H54 (cell line): ENCODE results near the gene COQ8A.
"Not testable (repeated sequence)": the region's sequence is repeated elsewhere in the genome, so short reads cannot be mapped to it uniquely, and the experiment has no call there.

Source experiments
- DNase-seq: peaks from one replicate; pipeline ENCODE4 v3.0.0; 2011; ENCODE audit warnings: low spot score, mixed read lengths; ENCODE audit not compliant: insufficient read length
- FAIRE-seq: peaks from 3 replicates; lab custom pipeline; 2011; peaks lifted over from hg19 to GRCh38; lab: Jason Lieb, UNC
- POLR2A ChIP-seq: IDR thresholded peaks from 2 replicates; pipeline ENCODE4 v1.6.1; 2011; ENCODE audit warnings: low read depth, mild to moderate bottlenecking, low read length

COQ8A gene

DNA sequence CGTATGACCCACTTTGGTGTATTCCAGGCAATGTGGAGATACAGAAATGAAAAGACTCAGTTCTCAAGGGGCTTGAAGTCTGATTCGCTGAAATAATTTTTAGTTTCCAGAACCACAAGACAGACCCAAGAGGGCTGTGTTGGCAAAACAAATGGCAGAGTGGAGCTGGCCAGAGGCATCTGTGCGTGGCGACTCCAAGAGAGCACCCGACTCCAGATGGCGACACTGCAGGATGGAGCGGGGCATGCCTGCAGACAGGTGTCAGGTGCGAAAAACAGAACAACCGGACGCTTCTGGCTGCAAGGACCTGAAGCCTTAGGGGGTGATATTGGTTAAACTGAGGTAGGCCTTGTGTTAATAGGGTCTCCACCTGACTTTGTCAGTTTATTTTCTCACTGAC lies 31.7 kb upstream of the COQ8A start:
- FAIRE-seq (no peak), DNase-seq (no peak)
- no peak for TF ChIP-seq POLR2A

DNA sequence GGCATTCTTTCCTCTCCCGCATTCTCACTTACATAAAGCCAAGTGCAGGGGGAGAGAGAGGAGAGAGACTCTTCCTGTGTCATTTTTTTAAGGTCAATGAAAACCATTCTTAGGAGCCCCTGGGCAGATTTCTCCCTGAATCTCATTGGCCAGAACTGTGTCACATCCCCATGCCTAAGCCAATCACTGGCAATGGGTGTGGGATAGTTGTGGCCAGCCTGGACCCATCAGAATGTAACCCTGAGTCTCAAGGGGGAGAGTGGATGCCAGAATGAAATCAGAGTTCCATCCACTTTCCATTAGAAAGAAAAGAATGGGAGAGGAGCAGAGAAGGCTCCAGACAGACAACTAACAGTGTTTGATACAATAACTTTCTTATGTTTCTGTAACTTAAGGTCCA lies 31.2 kb upstream of the COQ8A start:
- DNase-seq (no peak), FAIRE-seq (no peak)
- TF ChIP-seq POLR2A, result no peak

DNA sequence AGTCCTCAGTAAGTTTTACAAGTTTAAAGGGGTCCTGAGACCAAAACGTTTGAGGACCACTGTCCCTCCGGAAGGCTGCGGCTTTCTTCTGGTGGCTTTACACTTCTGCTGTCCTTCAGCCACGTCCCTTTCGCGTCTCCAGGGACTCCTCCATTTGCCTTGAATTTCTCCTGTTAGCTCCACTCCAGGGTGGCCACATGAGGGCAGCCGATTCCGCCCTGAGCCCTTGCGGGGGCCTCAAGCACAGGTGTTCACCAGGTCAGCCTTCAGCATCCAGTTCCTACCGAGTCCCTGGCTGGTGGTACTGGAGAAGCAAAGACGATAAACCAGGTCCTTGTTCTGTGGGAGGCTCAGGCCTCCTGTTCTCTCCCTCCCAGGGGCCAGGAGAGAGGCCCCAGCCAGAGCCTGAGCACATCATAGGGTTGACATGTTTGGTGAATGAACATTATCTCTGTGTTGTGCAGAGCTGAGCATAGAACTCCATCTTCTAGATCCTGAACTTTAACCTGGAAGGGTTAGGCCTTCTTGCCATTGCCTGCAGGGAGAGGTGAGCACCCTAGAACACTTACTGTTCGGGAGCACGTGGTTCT lies 27.4 kb upstream of the COQ8A start:
- no peak for TF ChIP-seq POLR2A
- DNase-seq (no peak), FAIRE-seq (no peak)

DNA sequence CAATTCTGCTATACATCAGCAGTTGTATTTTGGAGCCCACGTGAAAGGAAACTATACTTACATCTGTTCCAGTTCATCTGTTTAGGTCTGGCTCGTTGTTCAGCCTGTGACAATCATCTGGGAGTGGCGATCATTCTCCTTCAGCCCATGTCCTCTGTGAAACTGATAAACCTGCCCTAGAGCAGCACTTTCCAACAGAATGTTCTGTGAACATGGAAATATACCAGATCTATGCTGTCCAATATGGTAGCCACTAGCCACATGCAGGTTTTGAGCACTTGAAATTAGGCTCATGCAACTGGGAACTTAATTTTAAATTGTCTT lies 24.5 kb upstream of the COQ8A start:
- no peak for DNase-seq
- TF ChIP-seq POLR2A, result no peak
- FAIRE-seq, result no peak

DNA sequence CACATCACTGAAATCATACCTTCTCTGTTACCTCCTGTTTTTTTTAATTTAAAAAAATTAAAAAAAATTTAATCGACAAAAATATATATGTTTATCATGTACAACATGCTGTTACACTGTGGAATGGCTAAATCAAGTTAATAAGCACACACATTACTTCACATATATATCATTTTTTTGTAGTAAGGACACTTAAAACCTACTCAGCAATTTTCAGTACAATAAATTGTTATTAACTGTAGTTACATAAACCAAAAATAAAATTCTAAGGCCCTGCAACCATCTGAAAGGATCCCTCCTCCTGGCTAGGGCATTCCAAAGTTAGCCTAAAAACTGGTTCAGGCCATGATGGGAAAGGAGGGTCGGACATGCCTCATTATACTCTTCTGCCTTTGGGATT lies 23.6 kb upstream of the COQ8A start:
- FAIRE-seq, result no peak

DNA sequence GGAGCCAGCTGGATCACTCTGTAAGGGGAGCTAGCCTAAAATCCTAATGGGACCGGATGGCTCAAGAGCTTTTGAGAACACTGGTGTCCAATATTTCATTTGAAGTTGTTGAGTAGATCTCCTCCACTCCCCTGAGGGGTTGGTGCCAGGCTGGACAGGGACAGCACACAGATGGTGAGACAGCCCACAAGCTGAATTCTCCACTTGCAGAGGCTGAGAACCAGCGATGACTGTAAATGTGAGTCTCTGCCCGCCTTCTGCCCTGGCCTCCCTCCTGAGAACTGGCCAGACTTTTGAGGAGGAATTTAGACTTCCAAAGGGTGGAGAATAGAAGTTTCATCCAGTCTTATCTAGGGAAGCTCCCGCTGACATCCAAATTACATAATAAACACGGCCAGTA lies 20.5 kb upstream of the COQ8A start:
- TF ChIP-seq POLR2A, result no peak
- FAIRE-seq (no peak), DNase-seq (no peak)

More for the DNA sequence above, 23.6 kb upstream of the COQ8A start:
- DNase-seq, result no peak
- no peak for TF ChIP-seq POLR2A

DNA sequence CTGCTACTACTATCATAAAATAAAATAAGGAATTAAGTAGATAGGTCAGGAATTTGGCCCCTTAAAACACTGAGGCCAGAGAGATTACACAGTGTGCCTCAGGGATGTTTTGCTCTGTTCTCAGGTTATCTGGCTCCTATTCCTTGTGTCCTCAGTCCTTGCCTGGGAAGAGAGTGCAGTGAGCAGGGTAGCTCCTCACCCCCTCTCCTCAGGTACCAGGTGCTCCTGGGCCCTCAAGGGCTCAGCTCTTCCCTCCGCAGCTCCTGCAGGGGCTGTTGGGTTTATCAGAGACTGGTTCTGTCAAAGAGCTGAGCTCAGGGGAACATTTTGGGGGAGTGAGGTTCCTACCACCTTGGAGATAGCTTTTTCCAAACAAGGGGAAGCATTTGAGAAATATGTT lies 20.1 kb upstream of the COQ8A start:
- no peak for FAIRE-seq
- no peak for DNase-seq
- TF ChIP-seq POLR2A, result no peak

DNA sequence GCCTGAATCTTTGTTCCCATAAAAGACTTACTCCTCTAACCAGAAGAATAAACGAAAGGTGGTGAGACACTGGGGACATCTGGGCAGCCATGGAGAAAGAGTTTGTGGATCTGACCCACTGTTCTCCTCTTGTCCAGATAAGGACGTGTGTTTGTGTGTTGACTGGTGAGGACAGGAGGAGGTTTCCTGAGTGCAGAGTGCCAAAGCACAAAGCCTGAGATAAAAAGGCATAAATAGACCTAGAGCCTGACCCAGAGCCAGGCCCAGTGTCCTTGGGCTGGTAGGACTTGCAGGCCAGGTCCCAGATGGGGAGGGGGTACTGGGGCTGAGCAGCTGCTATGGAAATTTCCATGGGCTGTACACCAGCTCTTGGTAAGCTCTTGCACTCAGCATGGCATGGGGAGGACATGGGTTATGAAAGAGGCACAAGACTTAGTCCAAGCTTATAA lies 19.6 kb upstream of the COQ8A start:
- TF ChIP-seq POLR2A, result no peak
- FAIRE-seq (no peak), DNase-seq (no peak)

DNA sequence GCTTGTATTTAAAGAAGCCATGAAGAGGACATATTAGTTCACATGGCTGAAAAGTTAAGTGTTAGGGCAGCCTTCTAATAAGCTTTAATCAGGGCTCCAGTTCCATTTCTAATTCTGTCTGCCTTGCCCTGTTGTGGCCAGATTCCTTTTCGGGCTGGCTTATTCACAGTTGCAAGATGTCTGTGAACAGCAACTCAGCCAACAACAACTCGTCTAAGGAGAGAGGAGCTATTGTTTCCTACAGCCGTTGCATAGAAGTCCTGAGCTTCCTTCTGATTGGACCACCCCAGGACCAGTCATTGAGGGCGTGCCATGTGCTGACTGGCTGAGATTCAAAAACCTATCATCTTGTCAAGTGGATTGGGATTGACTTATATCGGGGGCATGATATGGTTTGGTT lies 18.6 kb upstream of the COQ8A start:
- TF ChIP-seq POLR2A, result no peak
- FAIRE-seq, result no peak
- no peak for DNase-seq

DNA sequence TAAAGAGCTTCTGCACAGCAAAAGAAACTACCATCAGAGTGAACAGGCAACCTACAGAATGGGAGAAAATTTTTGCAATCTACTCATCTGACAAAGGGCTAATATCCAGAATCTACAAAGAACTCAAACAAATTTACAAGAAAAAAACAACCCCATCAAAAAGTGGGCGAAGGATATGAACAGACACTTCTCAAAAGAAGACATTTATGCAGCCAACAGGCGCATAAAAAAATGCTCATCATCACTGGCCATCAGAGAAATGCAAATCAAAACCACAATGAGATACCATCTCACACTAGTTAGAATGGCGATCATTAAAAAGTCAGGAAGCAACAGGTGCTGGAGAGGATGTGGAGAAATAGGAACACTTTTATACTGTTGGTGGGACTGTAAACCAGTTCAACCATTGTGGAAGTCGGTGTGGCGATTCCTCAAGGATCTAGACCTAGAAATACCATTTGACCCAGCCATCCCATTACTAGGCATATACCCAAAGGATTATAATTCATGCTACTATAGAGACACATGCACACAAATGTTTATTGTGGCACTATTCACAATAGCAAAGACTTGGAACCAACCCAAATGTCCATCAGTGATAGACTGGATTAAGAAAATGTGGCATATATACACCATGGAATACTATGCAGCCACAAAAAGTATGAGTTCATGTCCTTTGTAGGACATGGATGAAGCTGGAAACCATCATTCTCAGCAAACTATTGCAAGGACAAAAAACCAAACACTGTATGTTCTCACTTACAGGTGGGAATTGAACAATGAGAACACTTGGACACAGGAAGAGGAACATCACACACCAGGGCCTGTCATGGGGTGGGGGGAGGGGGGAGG lies 10.6 kb upstream of the COQ8A start:
- FAIRE-seq, result not testable (repeated sequence)

DNA sequence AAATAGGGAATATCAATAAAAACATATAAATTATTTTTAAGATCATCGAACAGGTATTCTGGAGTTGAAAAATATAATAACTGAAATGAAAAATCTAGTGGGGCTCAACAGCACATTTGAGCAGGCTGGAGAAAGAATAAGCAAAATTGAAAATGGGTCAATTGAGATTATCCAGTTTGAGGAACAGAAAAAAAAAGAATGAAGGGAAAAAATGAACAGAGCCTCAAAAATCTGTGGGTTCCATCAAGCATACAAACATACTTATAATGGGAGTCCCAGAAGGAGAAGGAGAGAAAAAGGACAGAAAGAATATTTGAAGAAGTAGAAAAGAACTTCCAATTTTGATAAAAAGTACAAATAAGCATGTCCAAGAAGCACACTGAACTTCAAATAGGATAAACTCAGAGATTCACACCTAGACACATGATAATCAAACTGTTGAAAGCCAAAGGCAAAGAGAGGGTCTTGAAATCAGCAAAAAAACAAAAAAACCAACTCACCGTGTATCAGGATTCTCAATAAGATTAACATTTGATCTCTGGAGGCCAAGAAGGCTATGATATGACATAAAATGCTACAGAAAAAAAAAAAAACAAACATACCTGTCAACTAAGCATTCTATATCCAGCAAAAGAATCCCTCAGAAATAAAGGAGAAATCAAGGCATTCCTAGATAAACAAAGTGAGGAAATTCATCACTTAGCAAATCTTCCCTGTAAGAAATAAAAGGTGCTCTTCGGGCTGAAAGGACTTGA lies 5.4 kb upstream of the COQ8A start:
- DNase-seq, result no peak
- no peak for TF ChIP-seq POLR2A
- no peak for FAIRE-seq

More for the DNA sequence above, 10.6 kb upstream of the COQ8A start:
- DNase-seq, result not testable (repeated sequence)

DNA sequence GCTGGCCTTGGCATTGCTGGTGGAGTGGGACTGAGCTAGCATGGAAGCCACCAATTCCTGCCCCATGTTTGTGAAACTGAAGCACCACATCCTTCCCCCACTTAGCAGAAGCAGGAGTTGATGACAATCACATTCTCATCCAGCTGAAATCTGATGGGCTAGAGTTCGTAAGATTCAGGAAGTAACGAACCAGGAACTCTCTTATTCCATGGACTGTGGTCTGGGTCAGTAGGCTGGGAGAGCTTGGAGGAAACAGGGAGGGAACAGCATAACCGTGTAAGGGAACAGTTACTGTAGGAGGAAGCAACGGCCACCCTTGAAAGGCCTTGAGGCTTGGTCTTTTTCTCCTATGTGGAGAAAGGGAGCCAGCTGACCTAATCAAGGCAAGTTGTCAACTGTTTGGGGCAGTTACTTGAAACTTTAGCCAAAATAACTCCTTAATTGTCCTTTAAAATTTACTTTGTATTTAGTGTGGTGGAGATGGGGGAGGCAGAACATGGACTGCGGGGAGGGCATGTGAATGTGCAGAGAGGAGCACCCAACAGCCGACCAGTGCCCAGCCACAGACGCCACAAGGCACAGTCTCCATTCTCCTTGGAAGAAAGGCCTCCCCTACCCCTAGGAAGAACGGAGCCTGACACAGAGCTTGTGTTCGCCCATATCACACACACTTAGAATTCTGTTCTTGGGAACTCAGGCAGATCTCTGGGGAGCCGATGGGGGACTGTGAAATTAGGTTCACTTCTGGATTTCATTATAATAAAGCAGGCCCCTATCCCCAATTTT lies 2.0 kb upstream of the COQ8A start:
- no peak for DNase-seq
- no peak for FAIRE-seq
- TF ChIP-seq POLR2A, result no peak

DNA sequence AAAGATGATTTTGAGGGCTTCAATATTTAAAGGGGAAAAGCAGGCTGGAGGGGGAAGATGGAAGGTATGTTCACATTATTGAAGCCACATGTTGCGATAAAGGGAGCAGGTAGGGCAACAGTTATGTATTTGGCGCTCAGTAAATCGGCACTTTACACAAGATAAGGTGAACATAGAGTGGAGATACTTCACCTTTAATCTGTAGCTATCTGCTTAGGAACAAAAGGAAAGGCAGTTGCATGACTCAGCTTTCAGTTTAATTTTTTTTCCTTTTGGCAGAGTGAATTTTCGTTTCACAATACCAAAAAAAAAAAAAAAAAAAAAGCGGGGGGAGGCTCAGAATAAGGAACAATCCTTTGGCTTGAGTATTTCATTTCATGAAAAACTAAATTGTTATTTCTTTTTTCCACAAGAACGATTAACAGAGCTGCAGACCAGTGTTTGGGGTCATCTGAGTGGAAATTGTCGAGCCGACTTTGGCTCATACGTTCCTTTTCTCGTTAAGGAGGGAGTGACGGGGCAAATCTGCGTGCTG lies 1.1 kb upstream of the COQ8A start:
- no peak for DNase-seq
- FAIRE-seq, result no peak
- TF ChIP-seq POLR2A, result no peak
